Measurements from ENCODE around the gene METTL17. TPM values are rescaled to one million over a fixed set of nuclear protein-coding genes. Genes with fewer than 3 reads are reported as not detected.
"Not testable (repeated sequence)": the region's sequence is repeated elsewhere in the genome, so short reads cannot be mapped to it uniquely, and the experiment has no call there.

METTL17 gene
- total RNA-seq, 1 experiment from 2014 or later: 62.4 TPM

GRCh38 chr14:20978687-20979086 lies 11.1 kb upstream of the METTL17 start:
- Mint-ChIP-seq H3K27ac (ENCODE audit: low read depth, unreplicated experiment) (no peak overlapping the region), H3K9me3 (ENCODE audit: unreplicated experiment) (no peaks in the 10 kb centered on the region), H3K4me1 (ENCODE audit: insufficient read depth, unreplicated experiment) (peaks cover 3% of the 10 kb centered on the region), H3K36me3 (ENCODE audit: insufficient read depth, unreplicated experiment) (no peaks in the 10 kb centered on the region), H3K4me3 (ENCODE audit: unreplicated experiment) (no peak overlapping the region), H3K27me3 (ENCODE audit: insufficient read depth, unreplicated experiment) (no peaks in the 10 kb centered on the region)
- ChIA-PET CTCF (interaction anchor here (1.0 to 11.9 kb wide), 6 partner anchors 6 to 285 kb away, joined by 3 to 147 read pairs (median 4); no protein-coding TSS in a partner anchor), POLR2A (interaction anchor here (0.6 to 0.7 kb wide), 2 partner anchors 10 to 152 kb away, joined by 3 to 4 read pairs; no protein-coding TSS in a partner anchor)
- no TSS peak for BruUV-seq (replicated peaks)
- no peak for TF ChIP-seq CTCF (IDR thresholded peaks at IDR 0.05; ENCODE audit: unreplicated experiment)
- intact Hi-C loops (cut with micrococcal nuclease): loop anchor here (10.0 kb wide), 1 partner anchor 654 kb away; no protein-coding TSS in a partner anchor
- no peak for DNase-seq (ENCODE audit: unreplicated experiment)

GRCh38 chr14:20980906-20981305 lies 8.9 kb upstream of the METTL17 start:
- intact Hi-C loops (cut with micrococcal nuclease): no loop called here
- no peak for DNase-seq (ENCODE audit: unreplicated experiment)
- H3K27ac Mint-ChIP-seq (ENCODE audit: low read depth, unreplicated experiment): no peak overlapping the region
- ChIA-PET POLR2A (no interaction called here), CTCF (interaction anchor here (0.5 to 11.9 kb wide), 7 partner anchors 8 to 675 kb away, joined by 3 to 147 read pairs (median 4); no protein-coding TSS in a partner anchor)
- TF ChIP-seq CTCF (IDR thresholded peaks at IDR 0.05; ENCODE audit: unreplicated experiment): no peak
- H3K9me3 Mint-ChIP-seq (ENCODE audit: unreplicated experiment): no peaks in the 10 kb centered on the region
- no peak overlapping the region for H3K4me3 Mint-ChIP-seq (ENCODE audit: unreplicated experiment)
- H3K27me3 Mint-ChIP-seq (ENCODE audit: insufficient read depth, unreplicated experiment): no peaks in the 10 kb centered on the region
- no peaks in the 10 kb centered on the region for H3K4me1 Mint-ChIP-seq (ENCODE audit: insufficient read depth, unreplicated experiment)
- H3K36me3 Mint-ChIP-seq (ENCODE audit: insufficient read depth, unreplicated experiment): peaks cover 6% of the 10 kb centered on the region
- no TSS peak for BruUV-seq (replicated peaks)

- peaks cover 18% of the 10 kb centered on the region for H3K4me1 Mint-ChIP-seq (ENCODE audit: insufficient read depth, unreplicated experiment)
- H3K27me3 Mint-ChIP-seq (ENCODE audit: insufficient read depth, unreplicated experiment): no peaks in the 10 kb centered on the region
- no peaks in the 10 kb centered on the region for H3K9me3 Mint-ChIP-seq (ENCODE audit: unreplicated experiment)
- H3K4me3 Mint-ChIP-seq (ENCODE audit: unreplicated experiment): no peak overlapping the region
- intact Hi-C loops (cut with micrococcal nuclease): no loop called here
- no peak overlapping the region for H3K27ac Mint-ChIP-seq (ENCODE audit: low read depth, unreplicated experiment)
- POLR2A ChIA-PET: interaction anchor here (0.7 to 1.0 kb wide), 2 partner anchors 9 to 369 kb away, joined by 3 to 4 read pairs; no protein-coding TSS in a partner anchor
- BruUV-seq (replicated peaks): no TSS peak
- TF ChIP-seq CTCF (IDR thresholded peaks at IDR 0.05; ENCODE audit: unreplicated experiment): no peak
- DNase-seq (ENCODE audit: unreplicated experiment): no peak
- peaks cover 6% of the 10 kb centered on the region for H3K36me3 Mint-ChIP-seq (ENCODE audit: insufficient read depth, unreplicated experiment)
- CTCF ChIA-PET: interaction anchor here (0.6 to 11.9 kb wide), 9 partner anchors 9 to 279 kb away, joined by 3 to 147 read pairs (median 4); no protein-coding TSS in a partner anchor
Observed at GRCh38 chr14:20982646-20983369, 7.0 kb upstream of the METTL17 start.

GRCh38 chr14:20985650-20986049 lies 4.1 kb upstream of the METTL17 start:
- BruUV-seq (replicated peaks): not testable (repeated sequence)
- POLR2A ChIA-PET: interaction anchor here (0.6 to 4.5 kb wide), 2 partner anchors 11 to 88 kb away, joined by 3 to 26 read pairs; no protein-coding TSS in a partner anchor

More at GRCh38 chr14:20985650-20986049, 4.1 kb upstream of the METTL17 start:
- DNase-seq (ENCODE audit: unreplicated experiment); H3K9me3 Mint-ChIP-seq (ENCODE audit: unreplicated experiment); H3K4me3 Mint-ChIP-seq (ENCODE audit: unreplicated experiment); H3K27me3 Mint-ChIP-seq (ENCODE audit: insufficient read depth, unreplicated experiment); intact Hi-C loops (cut with micrococcal nuclease); H3K27ac Mint-ChIP-seq (ENCODE audit: low read depth, unreplicated experiment): not testable (repeated sequence)
- Mint-ChIP-seq H3K4me1 (ENCODE audit: insufficient read depth, unreplicated experiment) (peaks cover 24% of the 10 kb centered on the region), H3K36me3 (ENCODE audit: insufficient read depth, unreplicated experiment) (peaks cover 12% of the 10 kb centered on the region)
- CTCF ChIA-PET: interaction anchor here (0.6 to 11.9 kb wide), 6 partner anchors 13 to 291 kb away, joined by 3 to 147 read pairs (median 4); no protein-coding TSS in a partner anchor

Data from MCF 10A (cell line).